Glutamatergic neuron (in vitro differentiated cells): ENCODE results near the gene GNG7. TPM values are rescaled to one million over a fixed set of nuclear protein-coding genes. Genes with fewer than 3 reads are reported as not detected.

Experiments used
- DNase-seq: peaks from one replicate; pipeline ENCODE4 v3.0.0; 2022
- H3K27ac Mint-ChIP-seq: one replicate; pipeline ENCODE4 v1.8.0; 2020; ENCODE audit warnings: mild to moderate bottlenecking, mixed read lengths, inconsistent platforms; ENCODE audit not compliant: unreplicated experiment
- H3K27me3 Mint-ChIP-seq: one replicate; pipeline ENCODE4 v1.8.0; 2020; ENCODE audit warnings: mild to moderate bottlenecking, moderate library complexity, mixed read lengths, inconsistent platforms; ENCODE audit not compliant: unreplicated experiment
- H3K36me3 Mint-ChIP-seq: one replicate; pipeline ENCODE4 v1.8.0; 2020; ENCODE audit warnings: mild to moderate bottlenecking, mixed read lengths, inconsistent platforms; ENCODE audit not compliant: unreplicated experiment
- H3K4me1 Mint-ChIP-seq: one replicate; pipeline ENCODE4 v1.8.0; 2020; ENCODE audit warnings: mild to moderate bottlenecking, low read depth, mixed read lengths, inconsistent platforms; ENCODE audit not compliant: unreplicated experiment
- H3K4me3 Mint-ChIP-seq: one replicate; pipeline ENCODE4 v1.8.0; 2020; ENCODE audit warnings: mild to moderate bottlenecking, mixed read lengths, inconsistent platforms; ENCODE audit not compliant: unreplicated experiment
- H3K9me3 Mint-ChIP-seq: one replicate; pipeline ENCODE4 v1.8.0; 2020; ENCODE audit warnings: mild to moderate bottlenecking, moderate library complexity, mixed read lengths, inconsistent platforms; ENCODE audit not compliant: unreplicated experiment
- CTCF ChIP-seq: fragments of 200-600 bp; sonication (generic); IDR thresholded peaks from one replicate; pipeline ENCODE4 v1.5.0; 2021; ENCODE audit not compliant: partially characterized antibody, unreplicated experiment
- total RNA-seq: library from RNA; stranded (reverse); fragmentation: NEBNext Ultra II Directional; extraction: Animal tissue kit (Norgen Biotek cat#: 25700); gene quantifications from one replicate; pipeline ENCODE4 v1.2.1, GENCODE V29; 2021; ENCODE audit not compliant: unreplicated experiment

Gene GNG7
- total RNA-seq, 1 donor from 2014 or later = 8.0 TPM

GRCh38 chr19:2616741-2617392 is 85.6 kb downstream of the GNG7 start:
- H3K27ac Mint-ChIP-seq = no peak overlapping the region
- no peaks in the 10 kb centered on the region for H3K36me3 Mint-ChIP-seq
- no peak for DNase-seq
- no peaks in the 10 kb centered on the region for H3K27me3 Mint-ChIP-seq
- H3K4me3 Mint-ChIP-seq = no peak overlapping the region
- TF ChIP-seq CTCF = no peak
- H3K9me3 Mint-ChIP-seq = peaks cover 2% of the 10 kb centered on the region
- H3K4me1 Mint-ChIP-seq = no peaks in the 10 kb centered on the region

- DNase-seq = no peak
- Mint-ChIP-seq H3K4me3 (no peak overlapping the region), H3K9me3 (peaks cover 2% of the 10 kb centered on the region), H3K36me3 (no peaks in the 10 kb centered on the region), H3K27ac (no peak overlapping the region), H3K27me3 (no peaks in the 10 kb centered on the region), H3K4me1 (no peaks in the 10 kb centered on the region)
- no peak for TF ChIP-seq CTCF
Observed at GRCh38 chr19:2615782-2616181, 86.7 kb downstream of the GNG7 start.

GRCh38 chr19:2613507-2614295 is 88.8 kb downstream of the GNG7 start:
- H3K36me3 Mint-ChIP-seq = no peaks in the 10 kb centered on the region
- peaks cover 2% of the 10 kb centered on the region for H3K27me3 Mint-ChIP-seq
- TF ChIP-seq CTCF = peak; percentile 82
- H3K27ac Mint-ChIP-seq = no peak overlapping the region
- peaks cover under 1% of the 10 kb centered on the region for H3K9me3 Mint-ChIP-seq
- no peak overlapping the region for H3K4me3 Mint-ChIP-seq
- peak; percentile 62 for DNase-seq
- no peaks in the 10 kb centered on the region for H3K4me1 Mint-ChIP-seq

GRCh38 chr19:2612619-2613249 is 89.8 kb downstream of the GNG7 start:
- no peak for TF ChIP-seq CTCF
- no peak for DNase-seq
- Mint-ChIP-seq H3K4me1 (peaks cover 2% of the 10 kb centered on the region), H3K4me3 (no peak overlapping the region), H3K36me3 (no peaks in the 10 kb centered on the region), H3K9me3 (no peaks in the 10 kb centered on the region), H3K27me3 (peaks cover 2% of the 10 kb centered on the region), H3K27ac (no peak overlapping the region)
